ENCODE measurements around the gene ATXN2.
"Not testable (repeated sequence)": the region's sequence is repeated elsewhere in the genome, so short reads cannot be mapped to it uniquely, and the experiment has no call there.

The ATXN2 gene

GRCh38 chr12:111523587-111524167, 75.4 kb downstream of the ATXN2 start:
- in situ Hi-C loops (cut with MboI; ENCODE audit: low pct_unique_long_range_greater_than_20kb, low sequenced_read_pairs): no loop called here
- DNase-seq: no peak

GRCh38 chr12:111521801-111522200, 77.3 kb downstream of the ATXN2 start:
- in situ Hi-C loops (cut with MboI; ENCODE audit: low pct_unique_long_range_greater_than_20kb, low sequenced_read_pairs): no loop called here
- DNase-seq: no peak

- no peak for DNase-seq
- in situ Hi-C loops (cut with MboI; ENCODE audit: low pct_unique_long_range_greater_than_20kb, low sequenced_read_pairs): no loop called here
Observed at GRCh38 chr12:111519937-111520336, 79.2 kb downstream of the ATXN2 start.

GRCh38 chr12:111519083-111519482, 80.0 kb downstream of the ATXN2 start:
- in situ Hi-C loops (cut with MboI; ENCODE audit: low pct_unique_long_range_greater_than_20kb, low sequenced_read_pairs): no loop called here
- DNase-seq: no peak

GRCh38 chr12:111507719-111508118, 91.4 kb downstream of the ATXN2 start:
- DNase-seq; in situ Hi-C loops (cut with MboI; ENCODE audit: low pct_unique_long_range_greater_than_20kb, low sequenced_read_pairs): not testable (repeated sequence)

DNA sequence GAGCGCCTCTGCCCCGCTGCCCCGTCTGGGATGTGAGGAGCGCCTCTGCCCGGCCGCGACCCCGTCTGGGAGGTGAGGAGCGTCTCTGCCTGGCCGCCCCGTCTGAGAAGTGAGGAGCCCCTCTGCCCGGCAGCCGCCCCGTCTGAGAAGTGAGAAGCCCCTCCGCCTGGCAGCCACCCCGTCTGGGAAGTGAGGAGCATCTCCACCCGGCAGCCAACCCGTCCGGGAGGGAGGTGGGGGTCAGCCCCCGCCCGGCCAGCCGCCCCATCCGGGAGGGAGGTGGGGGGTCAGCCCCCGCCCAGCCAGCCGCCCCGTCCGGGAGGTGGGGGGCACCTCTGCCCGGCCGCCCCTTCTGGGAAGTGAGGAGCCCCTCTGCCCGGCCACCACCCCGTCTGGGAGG, 91.9 kb downstream of the ATXN2 start:
- in situ Hi-C loops (cut with MboI; ENCODE audit: low pct_unique_long_range_greater_than_20kb, low sequenced_read_pairs); DNase-seq: not testable (repeated sequence)

DNA sequence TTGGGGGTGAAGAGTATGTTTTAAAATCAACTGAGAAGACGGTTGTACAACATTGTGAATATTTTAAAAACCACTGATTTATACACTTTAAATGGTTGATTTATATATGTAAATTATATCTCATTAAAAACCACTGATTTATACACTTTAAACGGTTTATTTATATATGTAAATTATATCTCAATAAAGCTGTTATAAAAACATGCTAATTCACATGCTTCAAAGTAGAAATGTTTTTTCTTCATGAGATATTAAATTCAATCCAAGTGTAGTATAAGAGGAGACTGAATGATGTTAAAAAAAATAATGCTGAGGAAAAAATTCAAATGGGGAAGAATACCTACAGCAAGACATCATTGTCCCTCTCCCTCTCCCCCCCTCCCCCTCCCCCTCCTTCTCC, 92.9 kb downstream of the ATXN2 start:
- in situ Hi-C loops (cut with MboI; ENCODE audit: low pct_unique_long_range_greater_than_20kb, low sequenced_read_pairs): no loop called here
- no peak for DNase-seq

DNA sequence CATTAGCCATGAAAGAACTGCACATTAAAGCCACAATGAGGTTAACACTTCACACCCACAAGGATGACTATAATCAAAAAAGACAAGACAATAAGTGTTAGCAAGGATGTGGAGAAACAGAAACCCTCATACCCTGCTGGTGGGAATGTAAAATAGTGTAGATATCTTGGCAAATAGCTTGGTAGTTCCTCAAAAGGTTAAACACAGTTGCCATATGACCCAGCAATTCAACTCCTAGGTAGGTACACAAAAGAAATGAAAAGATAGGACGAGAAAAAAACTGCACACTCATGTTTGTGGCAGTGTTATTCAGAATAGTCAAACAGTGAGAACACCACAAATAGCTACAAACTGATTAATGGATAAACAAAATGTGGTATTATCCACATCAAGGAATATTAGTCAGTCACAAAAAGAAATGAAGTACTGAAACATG, 93.5 kb downstream of the ATXN2 start:
- DNase-seq: no peak
- in situ Hi-C loops (cut with MboI; ENCODE audit: low pct_unique_long_range_greater_than_20kb, low sequenced_read_pairs): no loop called here

DNA sequence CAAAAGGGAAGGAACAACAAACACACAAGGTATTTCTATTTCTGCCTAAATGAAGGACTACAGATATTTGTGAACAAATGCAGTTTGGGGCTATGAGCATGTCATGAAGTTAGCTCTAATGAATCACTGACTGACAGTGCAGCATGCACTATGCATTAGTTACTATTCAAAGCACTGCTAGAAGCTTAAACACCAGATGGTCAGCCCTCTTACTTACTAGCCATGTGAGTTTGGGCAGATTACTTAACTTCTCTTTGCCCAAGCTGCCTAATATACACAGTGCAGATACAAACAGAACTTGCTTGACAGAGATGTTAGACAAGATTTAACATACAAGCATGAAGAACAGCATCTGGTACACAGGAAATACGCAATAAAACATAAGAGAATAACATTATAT, 96.0 kb downstream of the ATXN2 start:
- in situ Hi-C loops (cut with MboI; ENCODE audit: low pct_unique_long_range_greater_than_20kb, low sequenced_read_pairs): no loop called here
- no peak for DNase-seq

- in situ Hi-C loops (cut with MboI; ENCODE audit: low pct_unique_long_range_greater_than_20kb, low sequenced_read_pairs): no loop called here
Observed at GRCh38 chr12:111494676-111495075, 104.4 kb downstream of the ATXN2 start.

GRCh38 chr12:111492979-111493378, 106.1 kb downstream of the ATXN2 start:
- in situ Hi-C loops (cut with MboI; ENCODE audit: low pct_unique_long_range_greater_than_20kb, low sequenced_read_pairs); DNase-seq: not testable (repeated sequence)

More at GRCh38 chr12:111494676-111495075, 104.4 kb downstream of the ATXN2 start:
- DNase-seq: peak; percentile 28

DNA sequence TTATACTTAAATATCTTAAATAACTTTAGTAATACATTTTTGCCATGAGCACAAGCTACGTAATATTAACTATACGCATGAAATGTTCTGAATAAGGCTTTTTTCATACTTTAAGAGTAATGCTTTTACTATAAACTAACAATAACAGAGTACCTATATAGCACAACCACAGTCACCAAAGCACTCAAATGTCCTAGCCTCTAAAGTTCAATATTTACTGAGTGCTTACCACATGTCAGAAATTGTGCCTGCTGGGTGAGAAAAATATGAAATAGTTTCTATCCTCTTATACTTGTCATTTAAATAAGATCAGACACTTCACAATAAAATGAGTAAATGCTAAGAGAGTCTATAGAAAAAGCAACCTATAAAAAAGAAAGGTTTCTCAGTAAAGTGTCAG, 110.3 kb downstream of the ATXN2 start:
- DNase-seq: no peak
- in situ Hi-C loops (cut with MboI; ENCODE audit: low pct_unique_long_range_greater_than_20kb, low sequenced_read_pairs): no loop called here

DNA sequence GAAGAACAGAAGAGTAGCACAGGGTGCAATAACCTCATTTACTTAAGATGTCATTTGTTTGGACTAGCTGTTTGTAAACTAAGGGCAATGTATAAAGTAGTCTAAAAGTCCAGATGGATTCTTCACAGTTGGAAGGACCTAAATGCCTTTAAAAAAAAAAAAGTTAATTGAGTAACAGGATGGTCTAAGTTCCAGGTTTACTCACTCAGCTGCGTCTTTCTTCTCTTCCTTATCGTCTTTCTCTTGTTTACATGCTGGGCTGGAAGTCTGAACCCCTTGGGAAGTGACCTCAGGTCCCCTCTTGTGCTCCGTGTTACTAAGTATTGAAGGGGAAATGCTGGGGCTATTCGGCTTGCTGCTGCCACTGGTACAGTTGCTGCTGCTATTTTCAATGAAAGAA, 110.8 kb downstream of the ATXN2 start:
- no peak for DNase-seq
- in situ Hi-C loops (cut with MboI; ENCODE audit: low pct_unique_long_range_greater_than_20kb, low sequenced_read_pairs): no loop called here

DNA sequence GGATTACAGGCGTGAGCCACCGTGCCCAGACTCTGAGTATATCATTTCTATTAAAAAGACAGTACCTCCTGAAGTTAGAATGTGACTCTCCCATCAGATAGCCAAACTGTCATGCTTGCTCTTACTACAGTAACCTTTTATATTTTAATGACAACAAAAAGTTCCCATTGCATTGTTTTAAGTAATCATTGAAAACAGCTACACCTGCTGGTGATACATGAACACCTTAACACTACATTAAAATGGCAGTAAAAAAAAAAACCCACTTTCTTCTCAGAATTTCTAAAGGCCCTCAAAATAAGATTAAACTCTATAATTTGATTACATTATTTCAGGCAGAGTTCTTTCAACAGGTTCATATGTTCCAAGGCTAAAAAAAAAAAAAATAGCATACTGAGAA, 116.7 kb downstream of the ATXN2 start:
- in situ Hi-C loops (cut with MboI; ENCODE audit: low pct_unique_long_range_greater_than_20kb, low sequenced_read_pairs): no loop called here
- DNase-seq: no peak

DNA sequence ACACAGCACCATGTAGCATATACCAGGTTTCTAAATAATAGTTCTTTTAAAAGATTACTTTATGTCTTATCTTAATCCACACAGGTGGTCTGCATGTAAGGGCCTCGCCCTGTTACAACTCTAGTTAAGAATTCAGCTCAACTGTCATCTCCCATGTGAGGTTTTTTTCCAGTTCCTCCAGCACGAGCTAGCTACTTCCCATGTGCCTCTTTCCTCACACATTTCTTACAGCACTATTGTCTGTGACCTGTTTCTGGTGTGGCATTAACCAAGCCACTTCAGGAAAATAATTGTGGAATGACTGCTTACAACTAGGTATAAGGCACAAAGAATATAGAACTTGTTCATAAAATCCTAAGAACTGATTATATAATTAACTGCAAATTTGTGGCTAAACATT, 127.9 kb downstream of the ATXN2 start:
- no peak for DNase-seq
- in situ Hi-C loops (cut with MboI; ENCODE audit: low pct_unique_long_range_greater_than_20kb, low sequenced_read_pairs): no loop called here

- DNase-seq: no peak
- in situ Hi-C loops (cut with MboI; ENCODE audit: low pct_unique_long_range_greater_than_20kb, low sequenced_read_pairs): no loop called here
Observed at GRCh38 chr12:111469401-111469800, 129.7 kb downstream of the ATXN2 start.

DNA sequence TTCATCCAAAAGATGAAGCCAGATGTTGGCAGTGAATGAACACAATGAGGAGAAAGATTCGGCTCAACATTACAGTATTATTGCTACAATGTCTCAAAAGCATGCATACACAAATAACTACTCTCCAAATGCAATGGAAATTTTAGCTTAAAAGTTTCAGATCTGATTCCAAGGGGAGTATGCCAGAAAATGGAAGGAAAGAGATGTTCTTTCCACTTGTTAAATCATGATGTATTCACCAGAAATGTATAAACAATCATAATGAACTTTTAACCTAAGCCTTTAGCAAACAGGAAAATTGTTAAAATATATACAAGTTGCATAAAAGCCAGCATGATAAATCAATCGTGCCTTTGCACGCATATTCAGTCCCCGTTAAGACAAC, 131.3 kb downstream of the ATXN2 start:
- in situ Hi-C loops (cut with MboI; ENCODE audit: low pct_unique_long_range_greater_than_20kb, low sequenced_read_pairs): no loop called here
- no peak for DNase-seq

GRCh38 chr12:111467092-111467856, 131.8 kb downstream of the ATXN2 start:
- in situ Hi-C loops (cut with MboI; ENCODE audit: low pct_unique_long_range_greater_than_20kb, low sequenced_read_pairs): no loop called here
- DNase-seq: no peak

DNA sequence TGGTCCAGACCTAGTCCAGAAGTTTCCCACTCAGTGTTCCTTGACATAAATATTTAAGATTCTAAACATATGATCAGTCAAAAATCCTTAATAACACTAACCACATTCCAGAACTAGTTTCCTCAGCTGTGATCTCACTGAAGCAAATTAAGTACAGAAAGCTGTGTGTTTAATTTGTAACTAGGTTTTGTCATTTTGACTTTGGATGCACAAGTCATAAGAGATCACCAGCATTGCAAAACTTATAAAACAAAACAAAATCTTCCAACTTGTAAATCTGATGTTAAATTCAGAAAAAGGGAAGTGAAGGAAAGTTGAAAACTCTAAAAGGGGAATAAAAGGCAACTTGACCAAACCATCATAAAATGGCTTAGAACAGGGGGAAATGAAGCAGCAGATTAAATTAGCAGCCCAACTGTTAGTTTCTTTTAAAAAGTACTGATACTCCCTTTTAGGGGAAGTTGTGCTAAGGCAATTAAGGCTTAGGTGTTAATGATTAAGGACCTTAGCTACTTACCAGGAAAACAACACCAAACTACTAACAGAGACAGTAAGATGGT, 136.8 kb downstream of the ATXN2 start:
- DNase-seq: peak; percentile 67
- in situ Hi-C loops (cut with MboI; ENCODE audit: low pct_unique_long_range_greater_than_20kb, low sequenced_read_pairs): no loop called here

GRCh38 chr12:111460111-111460510, 139.0 kb downstream of the ATXN2 start:
- DNase-seq; in situ Hi-C loops (cut with MboI; ENCODE audit: low pct_unique_long_range_greater_than_20kb, low sequenced_read_pairs): not testable (repeated sequence)
